Mucosa of gallbladder (tissue), 1 donor: Measurements from ENCODE around the gene CD1B. TPM values are rescaled to one million over a fixed set of nuclear protein-coding genes. Genes with fewer than 3 reads are reported as not detected.
"Not testable (repeated sequence)": the region's sequence is repeated elsewhere in the genome, so short reads cannot be mapped to it uniquely, and the experiment has no call there.

Experiments used
- DNase-seq: peaks from one replicate; pipeline ENCODE4 v3.0.0-alpha.2; 2020; ENCODE audit warnings: low spot score
- total RNA-seq: library from RNA; stranded (reverse); gene quantifications from one replicate; pipeline ENCODE4 v1.2.1, GENCODE V29; 2021
- donor health status: DM: no; HTN: no; CAD: no.

CD1B gene
- not detected for total RNA-seq

DNA sequence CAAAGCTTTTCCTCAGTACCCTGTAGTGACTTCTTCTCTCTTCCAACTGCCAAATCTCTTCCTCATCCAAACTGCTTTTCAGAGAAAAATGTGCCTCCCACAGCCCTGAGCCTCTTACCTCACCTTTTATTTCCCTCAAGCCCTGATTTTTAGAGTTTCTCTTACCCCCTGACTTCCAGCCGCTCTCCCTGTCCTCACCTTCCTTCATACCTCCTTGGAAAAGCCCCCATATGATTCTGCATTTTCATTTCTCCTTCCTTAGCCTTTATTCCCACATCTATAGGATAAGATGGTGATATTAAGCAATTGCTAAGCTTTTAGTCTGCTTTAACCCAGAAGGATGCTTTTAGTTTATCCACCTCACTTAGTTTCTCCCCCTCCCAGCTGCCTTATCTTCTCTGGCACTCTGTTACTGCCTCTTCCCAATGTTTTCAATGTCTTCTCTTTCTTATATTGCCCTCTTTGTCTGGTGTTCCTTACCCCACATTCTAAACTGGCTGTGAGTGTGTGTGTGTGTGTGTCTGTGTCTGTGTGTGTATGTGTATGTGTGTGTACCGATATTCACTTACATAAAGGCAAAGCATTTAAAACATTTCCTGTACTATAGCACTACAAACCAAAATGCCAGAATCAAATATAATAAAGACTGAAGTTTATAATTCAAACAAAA is at the start of gene CD1B:
CD1B (minus strand) TSS at position 51 of the 670 bp plus-strand sequence. CDS start 108 bp downstream, outside the sequence.
- DNase-seq, result no peak

DNA sequence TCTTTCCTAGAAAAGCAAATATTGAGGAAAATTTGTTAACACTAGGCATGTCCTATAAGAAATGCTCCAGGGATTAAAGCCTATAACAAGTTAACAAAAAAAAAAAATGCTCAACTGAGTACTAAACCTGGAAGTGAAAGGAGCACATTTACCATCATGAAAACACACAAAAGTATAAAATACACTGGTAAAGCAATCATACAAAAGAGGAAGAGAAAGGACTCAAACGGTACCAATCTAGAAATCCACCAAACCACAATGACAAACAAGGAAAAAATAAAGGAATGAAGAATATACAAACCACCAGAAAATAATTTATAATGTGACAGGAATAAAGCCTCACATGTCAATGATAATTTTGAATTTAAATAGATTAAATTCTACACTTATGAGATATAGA is 43.5 kb upstream of the CD1B start:
- DNase-seq, result no peak

DNA sequence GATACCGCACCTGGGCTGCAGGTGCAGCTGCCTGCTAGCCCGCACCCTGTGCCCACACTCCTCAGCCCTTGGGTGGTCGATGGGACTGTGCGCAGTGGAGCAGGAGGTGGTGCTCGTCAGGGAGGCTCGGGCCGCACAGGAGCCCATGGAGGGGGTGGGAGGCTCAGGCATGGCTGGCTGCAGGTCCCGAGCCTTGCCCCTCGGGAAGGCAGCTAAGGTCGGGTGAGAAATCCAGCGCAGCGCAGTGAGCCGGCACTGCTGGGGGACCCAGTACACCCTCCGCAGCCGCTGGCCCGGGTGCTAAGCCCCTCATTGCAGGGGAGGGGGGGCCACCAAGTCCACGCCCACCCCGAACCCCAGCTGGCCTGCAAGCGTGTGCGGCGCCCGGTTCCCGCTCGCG is 42.8 kb upstream of the CD1B start:
- DNase-seq, result not testable (repeated sequence)

DNA sequence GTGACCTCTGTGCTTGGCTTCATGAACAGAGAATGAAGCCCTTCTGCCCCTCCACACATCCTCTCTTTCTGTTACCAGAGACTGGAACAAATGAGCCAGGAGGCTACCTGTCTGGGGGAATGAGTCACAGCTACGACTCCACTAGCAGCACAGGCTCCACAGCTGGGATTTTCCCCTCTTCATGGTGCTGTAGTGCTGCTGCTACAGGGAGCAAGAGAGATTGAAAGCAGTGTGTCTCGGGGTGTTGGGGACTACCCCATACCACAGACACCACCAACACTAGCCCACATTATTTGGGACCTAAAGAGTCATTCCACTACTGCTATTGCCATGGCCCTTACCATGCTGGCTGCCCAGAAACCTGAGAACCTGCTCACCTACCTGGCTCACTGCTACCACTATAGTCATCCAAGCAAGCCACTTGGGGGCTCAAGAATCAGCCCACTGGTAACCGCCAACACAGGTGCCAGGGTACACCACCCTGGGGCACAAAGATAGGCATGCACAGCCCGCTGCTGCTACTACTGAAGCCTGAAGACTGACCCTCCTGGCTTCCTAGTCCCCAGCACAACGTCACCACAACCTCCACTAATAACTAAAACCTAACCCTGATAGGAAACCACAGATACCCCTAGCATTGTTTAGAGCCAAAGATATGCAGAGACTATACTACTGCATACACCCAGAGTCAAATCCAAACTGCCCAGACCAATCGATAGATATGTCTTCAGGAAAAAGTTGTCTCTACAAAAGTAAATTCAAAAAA is 40.0 kb upstream of the CD1B start:
- no peak for DNase-seq

DNA sequence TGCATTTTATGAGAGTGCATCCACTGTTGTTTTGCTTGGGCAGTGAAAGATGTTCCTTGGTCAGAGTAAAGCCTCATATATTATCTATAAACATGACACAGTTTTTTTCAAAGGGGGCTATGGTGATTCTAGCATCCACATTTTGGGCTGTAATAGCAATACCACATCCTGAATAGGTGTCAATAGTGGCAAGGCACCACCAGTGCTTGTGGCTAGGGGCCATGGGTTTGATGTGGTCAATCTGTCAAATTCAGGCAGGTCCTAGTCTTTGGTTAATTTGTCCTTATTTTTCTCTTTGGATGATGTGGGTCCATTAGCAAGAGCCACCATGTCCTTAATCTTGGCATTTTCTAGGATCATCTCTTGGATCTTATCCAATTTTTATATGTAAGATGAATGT is 35.5 kb upstream of the CD1B start:
- no peak for DNase-seq

DNA sequence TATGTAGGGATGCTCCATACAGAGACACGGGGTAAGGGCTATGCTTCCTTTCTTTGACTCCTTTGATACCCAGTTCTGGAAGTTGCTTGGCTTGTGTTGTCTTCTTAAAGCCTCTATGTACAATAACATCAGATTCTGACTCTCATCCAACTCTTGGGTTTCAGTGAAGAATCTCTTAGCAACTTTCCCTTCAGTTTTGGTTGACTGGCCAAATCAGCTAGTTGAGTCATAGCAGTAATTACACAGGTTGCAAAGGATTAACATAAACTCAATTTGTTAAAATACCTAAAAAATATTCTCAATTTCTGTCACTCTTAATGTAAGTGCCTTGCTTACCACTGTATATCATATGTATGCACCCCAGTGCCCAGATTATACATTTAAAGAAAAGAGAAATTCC is 31.6 kb upstream of the CD1B start:
- DNase-seq, result no peak

DNA sequence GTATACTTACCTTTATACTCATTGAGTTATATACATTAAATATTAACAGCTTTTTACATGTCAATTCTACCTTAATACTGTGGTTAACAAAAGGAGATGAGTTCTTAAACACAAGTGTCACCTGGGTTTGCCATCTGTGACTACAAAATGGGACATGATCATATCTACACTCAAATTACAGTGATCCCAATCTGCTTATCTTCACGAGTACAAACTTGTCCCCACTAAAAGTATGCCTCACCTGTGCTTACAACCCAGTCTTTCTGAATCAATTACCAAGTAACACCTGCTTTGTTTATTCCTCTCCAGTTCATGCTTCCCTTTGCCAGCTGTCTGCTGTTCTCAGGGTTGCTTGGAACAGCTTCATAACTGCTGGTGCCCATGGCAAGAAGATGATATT is 31.2 kb upstream of the CD1B start:
- no peak for DNase-seq

DNA sequence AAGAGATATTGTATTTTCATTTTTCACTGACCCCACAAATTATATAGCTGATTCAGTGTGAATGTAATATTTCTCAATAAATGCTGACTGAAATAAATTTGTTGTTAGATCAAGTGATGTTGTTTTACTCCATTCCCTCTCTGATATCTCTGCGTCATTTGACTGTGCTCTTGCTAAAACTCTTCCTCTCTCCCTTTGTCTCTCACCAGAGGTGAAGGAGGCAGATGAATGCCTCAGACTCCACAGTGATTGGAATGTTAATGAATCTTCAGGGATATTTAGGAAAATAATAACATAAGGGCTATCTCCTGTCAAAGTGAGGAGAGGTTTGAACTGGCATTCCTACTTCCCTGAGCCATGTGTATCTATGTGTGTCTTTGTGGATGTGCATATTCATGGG is 26.1 kb upstream of the CD1B start:
- DNase-seq, result no peak

DNA sequence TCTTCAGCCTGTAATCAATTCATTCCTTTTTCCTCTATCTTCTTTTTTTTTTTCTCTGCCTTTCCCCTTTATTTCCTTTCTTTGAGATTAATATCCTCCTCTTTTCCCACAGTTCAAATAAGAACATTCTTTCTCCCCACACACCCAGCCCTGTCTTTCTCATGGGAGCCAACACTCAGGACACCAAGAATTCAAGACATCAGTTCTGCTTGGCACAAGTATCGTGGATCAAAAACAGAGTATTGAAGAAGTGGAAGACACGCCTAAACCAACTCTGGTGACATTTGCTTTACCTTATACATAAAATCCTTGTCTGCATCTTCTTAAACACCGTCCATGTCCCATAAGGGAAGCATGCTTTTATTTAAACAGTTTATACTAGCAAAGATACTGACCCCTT is 25.3 kb upstream of the CD1B start:
- no peak for DNase-seq

DNA sequence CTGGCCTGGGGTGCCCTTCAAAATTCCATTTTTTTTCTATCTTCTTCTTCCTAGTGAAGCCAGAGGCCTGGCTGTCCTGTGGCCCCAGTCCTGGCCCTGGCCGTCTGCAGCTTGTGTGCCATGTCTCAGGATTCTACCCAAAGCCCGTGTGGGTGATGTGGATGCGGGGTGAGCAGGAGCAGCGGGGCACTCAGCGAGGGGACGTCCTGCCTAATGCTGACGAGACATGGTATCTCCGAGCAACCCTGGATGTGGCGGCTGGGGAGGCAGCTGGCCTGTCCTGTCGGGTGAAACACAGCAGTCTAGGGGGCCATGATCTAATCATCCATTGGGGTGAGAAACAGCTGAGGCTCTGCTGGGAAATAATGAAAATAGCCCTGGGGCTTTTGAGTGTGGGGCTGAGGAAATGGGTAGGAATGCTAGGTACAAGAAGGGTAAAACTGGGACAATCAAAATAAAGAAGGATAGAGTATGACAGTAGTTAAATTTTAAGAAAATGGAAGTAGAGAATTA is 24.5 kb upstream of the CD1B start:
- DNase-seq, result no peak

DNA sequence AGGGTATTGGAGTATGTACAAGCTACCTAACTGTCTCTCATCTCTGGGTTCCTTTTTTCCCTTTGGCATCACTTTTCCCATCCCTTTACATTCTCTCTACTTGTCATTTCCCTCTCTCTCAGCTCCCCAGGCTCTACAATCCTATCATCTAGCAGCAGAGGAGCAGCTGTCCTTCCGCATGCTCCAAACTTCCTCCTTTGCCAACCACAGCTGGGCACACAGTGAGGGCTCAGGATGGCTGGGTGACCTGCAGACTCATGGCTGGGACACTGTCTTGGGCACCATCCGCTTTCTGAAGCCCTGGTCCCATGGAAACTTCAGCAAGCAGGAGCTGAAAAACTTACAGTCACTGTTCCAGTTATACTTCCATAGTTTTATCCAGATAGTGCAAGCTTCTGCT is 22.9 kb upstream of the CD1B start:
- DNase-seq, result no peak

DNA sequence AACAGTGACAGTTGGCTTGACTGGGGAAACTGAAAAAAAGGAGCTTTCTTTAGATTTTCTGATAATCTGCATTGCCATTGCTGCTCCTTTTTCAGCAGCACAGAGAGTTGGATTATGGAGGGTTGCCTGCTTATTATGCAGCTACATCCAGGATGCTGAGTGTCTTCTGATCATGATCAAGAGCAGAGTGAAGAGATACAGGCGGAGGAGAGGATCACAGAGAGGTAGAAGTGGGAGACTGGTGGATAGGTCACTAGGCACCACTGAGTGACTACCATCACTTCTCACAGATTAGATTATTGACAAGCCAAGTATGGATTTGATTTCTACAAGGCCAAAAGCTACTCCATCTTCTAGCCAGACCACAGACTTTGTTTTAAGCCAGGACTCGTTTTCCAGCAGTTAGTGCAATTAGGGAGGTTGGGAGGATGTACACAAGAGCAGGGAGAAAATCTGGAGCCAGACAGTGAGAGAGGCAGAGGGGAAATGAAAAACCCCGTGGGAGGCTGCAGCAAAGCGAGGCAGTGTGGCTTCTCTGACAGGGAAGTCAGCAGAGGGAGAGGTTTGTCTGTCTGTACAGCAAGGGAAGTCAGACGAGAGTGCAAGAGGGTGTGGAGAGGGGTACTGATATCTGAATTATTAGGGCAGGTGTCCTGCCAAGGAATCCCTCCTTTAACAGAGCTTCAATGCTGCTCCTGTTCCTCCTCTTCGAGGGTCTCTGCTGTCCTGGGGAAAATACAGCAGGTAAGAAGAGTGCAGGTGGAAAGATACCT is 22.2 kb upstream of the CD1B start, which contains the start of gene CD1E:
CD1E (plus strand) TSS at position 592 of the 773 bp plus-strand sequence; CDS start at position 687, 95 bp downstream.
- no peak for DNase-seq

DNA sequence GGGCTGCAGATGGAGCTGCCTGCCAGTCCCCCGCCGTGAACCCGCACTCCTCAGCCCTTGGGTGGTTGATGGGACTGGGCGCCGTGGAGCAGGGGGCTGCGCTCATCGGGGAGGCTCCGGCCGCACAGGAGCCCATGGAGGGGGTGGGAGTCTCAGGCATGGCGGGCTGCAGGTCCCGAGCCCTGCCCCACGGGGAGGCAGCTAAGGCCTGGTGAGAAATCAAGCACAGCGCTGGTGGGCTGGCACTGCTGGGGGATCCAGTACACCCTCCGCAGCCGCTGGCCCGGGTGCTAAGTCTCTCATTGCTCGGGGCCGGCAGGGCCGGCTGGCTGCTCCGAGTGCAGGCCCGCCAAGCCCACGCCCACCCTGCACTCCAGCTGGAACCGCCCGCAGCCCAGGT is 17.6 kb upstream of the CD1B start:
- not testable (repeated sequence) for DNase-seq

DNA sequence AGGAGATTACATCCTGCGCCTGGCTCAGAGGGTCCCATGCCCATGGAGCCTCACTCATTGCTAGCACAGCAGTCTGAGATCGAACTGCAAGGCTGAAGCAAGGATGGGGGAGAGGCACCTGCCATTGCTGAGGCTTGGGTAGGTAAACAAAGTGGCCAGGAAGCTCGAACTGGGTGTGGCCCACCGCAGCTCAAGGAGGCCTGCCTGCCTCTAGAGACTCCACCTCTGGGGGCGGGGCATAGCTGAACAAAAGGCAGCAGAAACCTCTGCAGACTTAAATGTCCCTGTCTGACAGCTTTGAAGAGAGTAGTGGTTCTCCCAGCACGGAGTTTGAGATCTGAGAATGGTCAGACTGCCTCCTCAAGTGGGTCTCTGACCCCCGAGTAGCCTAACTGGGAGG is 5.1 kb upstream of the CD1B start:
- DNase-seq, result not testable (repeated sequence)

DNA sequence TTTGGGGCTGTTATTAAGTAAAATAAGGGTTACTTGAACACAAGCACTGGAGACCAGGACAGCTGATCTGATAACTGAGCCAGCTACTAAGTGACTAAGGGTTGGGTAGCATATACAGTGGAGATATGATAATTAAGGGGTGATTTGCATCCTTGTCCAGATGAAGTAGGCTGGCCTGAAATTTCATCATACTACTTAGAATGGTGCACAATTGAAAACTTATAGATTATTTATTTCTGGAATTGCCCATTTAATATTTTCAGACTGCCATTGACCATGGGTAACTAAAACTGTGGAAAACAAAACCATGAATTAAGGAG is 3.8 kb upstream of the CD1B start:
- no peak for DNase-seq

DNA sequence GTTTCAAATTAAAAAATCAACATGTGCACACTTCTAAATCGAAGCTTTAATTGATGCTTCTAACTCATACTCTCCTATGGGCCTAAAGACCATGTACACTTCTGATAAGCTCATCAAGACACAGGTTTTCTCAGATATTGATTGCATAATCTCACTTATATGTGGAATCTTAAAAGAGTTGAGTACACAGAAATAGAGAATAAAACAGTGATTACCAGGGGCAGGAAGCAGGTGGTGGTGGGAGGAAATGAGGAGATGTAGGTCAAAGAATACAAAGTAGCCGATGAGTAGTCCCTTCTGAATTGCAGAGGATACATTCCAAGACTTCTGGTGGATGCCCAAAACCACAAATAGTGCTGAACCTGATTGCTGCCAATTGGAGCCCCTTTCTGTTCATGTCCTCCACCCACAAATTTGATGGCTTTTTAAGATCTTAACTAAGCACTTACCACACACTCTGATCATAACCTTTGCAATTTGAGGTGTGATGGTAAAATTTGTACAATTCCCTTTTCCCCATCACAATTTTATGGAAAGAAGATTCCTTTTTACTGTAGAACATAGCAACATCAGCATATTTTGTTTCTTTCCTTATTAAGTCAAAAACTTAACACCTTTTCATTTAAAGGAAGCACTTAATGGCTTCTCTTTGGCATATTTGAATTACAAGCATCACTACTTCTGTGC is 3.3 kb upstream of the CD1B start:
- no peak for DNase-seq

DNA sequence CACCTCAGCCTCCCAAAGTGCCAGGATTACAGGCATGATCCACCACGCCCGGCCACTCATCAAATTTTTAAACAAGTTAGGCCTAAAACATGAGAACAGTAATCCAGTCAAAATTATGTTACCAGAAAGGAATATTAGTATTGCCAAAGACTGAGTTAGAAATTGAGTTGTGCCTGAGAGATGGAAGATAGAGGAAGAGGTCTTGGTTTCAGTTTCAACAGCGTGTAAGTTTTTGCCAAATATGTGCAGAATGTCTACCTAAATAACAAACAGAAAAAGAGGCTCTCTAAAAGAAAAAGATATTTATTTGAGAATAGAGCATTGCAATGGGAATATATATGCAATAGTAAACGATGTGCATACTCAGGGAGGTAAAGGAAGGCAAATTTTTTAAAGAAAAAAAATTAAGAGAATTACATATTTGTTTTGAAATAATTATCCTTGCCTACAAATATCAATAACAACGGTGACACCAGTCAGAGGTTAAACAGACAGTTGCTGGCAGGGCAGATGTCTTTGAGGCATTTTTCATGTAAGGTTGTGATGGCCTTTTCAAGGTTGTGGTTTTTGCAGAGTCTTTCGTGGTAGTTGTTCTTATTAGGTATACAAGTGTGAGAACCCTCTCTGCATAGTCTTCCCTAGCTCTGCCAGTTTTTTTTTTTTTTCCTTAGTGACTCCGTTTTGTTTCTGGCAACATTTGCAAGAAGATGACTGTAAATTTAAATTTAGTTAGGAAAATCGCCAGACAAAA is 2.2 kb upstream of the CD1B start:
- DNase-seq, result no peak

DNA sequence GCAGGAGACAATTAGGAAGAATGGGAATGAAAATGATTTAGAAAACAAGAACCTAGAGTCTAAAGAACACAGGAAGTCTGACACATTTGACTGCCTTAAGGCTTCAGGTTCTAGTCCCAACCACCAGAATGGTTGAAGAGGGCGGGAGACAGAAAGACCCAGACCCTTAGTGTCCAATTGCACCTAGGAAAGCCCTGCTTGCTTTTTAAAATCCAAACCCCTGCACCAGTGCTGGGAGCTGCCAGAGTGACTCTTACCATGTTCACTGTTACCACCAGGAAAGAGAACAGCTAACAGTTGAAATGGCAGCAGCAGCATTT is 265 bp downstream of the CD1B start:
- DNase-seq, result no peak

DNA sequence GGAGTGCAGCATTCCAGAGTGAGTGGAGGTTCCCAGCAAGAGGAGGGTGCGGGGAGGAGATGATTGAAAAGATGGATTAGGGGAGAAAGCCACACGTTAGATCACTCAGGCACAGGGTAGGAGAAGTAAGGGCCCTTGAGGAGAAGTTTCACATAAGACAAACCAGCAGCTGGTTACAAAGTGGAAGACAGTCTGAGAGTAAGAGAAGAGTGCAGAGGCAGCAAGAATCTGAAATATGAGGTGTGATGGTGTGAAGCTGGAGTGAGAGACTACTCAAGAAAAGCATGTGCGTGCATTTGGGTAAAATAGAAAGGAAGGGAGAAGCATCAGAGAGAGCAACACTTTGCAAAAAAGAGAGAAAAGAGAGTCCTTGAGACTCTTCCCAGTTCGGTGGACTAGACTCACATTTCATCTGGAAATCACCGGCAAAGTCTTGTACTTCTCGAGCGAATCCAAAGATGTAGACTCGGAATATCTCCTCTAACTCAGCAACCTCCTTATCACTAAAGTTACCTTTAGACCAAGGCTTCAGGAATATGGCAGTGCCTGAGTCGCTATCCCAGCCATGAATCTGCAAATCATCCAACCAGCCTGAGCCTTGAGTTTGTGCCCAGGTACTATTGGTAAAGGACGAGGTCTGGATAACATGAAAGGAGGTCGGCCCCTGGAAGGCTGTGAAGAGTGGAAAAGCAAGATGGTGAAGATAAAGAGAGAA is 783 bp downstream of the CD1B start:
- no peak for DNase-seq

DNA sequence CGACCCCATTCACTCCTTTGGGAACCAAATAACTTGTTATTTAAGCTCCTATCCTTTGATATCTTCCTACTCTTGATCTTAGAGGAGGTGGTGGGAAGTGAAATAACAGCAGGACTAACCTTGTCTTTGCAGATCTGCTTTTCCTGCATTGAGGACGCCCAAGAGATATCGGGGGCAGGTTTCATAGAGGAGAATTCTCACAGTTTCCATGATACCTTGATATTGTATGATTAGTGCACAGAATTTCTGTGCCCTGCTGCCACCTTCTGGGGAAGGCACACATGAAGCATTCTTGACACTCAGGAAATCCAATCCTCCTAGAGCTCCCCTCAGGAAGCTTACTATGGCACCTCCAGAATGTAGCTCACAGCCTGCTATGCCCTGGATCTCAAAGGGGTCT is 1.6 kb downstream of the CD1B start:
- DNase-seq, result no peak

DNA sequence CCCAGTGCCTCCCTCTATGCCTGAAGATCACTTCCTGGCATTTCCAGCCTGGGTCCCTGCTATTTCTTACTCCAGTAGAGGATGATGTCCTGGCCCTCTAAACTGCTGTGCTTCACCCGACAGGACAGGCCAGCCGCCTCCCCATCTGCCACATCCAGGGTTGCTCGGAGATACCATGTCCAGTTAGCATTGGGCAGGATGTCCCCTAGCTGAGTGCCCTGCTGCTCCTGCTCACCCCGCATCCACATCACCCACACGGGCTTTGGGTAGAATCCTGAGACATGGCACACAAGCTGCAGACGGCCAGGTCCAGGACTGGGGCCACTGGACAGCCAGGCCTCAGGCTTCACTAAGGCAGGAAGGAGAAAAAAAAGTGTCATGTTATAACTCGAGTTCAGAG is 2.0 kb downstream of the CD1B start:
- DNase-seq, result no peak
